K562 (cell line): Measurements from ENCODE around the gene GEMIN8. TPM values are rescaled to one million over a fixed set of nuclear protein-coding genes. Genes with fewer than 3 reads are reported as not detected.

Experiments used
- ATAC-seq: fragments of 200-7000 bp; cut with Tn5 transposase; 3 replicates; pipeline ENCODE4 v1.9.1; 2020; ENCODE audit warnings: moderate library complexity
- BruUV-seq: library from RNA; stranded (reverse); fragments of 400-500 nt; replicated peaks from 2 replicates; lab custom pipeline; 2021; lab: Mats Ljungman, UMichigan
- CTCF ChIA-PET: fragments of 300-600 bp; formaldehyde crosslinking; extraction: SDS; loops from one replicate; lab custom pipeline; 2021; ENCODE audit warnings: low intra/inter-chr PET ratio; lab: Yijun Ruan, JAX
- POLR2A ChIA-PET: fragments of 300-600, 350-650 bp; sonication (Branson Sonifier 250); formaldehyde crosslinking; extraction: SDS; loops from one replicate; lab custom pipeline; 2021; ENCODE audit warnings: antibody characterized with exemption, inconsistent platforms; lab: Yijun Ruan, JAX
- DNase-seq, 4 experiments: peaks; one replicate each; pipeline versions ENCODE4 v3.0.0 to v3.0.0-alpha.2; 2011 to 2018; ENCODE audit warnings: low spot score in 3 of 4, mixed read lengths in 3 of 4; ENCODE audit errors: extremely low read depth in 1 of 4
- FAIRE-seq: peaks from 2 replicates; lab custom pipeline; 2011; peaks lifted over from hg19 to GRCh38; lab: Jason Lieb, UNC
- H2AFZ ChIP-seq: 2 replicates; pipeline ENCODE4 v1.6.0; 2011; ENCODE audit warnings: low read depth, low read length, control low read depth, inconsistent platforms
- H3K27ac ChIP-seq: fragments of 200-600 bp; 3 replicates; pipeline ENCODE4 v1.8.0; 2011; ENCODE audit warnings: low read depth, mild to moderate bottlenecking, control low read depth, inconsistent platforms, low read length, moderate library complexity, mixed read lengths; ENCODE audit errors: extremely low read depth
- H3K27me3 ChIP-seq, 2 experiments: fragments of 300-600 bp in 1 of 2; 2 replicates in 1 of 2; 3 replicates in 1 of 2; pipeline versions ENCODE4 v1.6.0 to v1.8.0; 2011; ENCODE audit warnings: inconsistent platforms in 2 of 2, low read length in 2 of 2, mild to moderate bottlenecking in 1 of 2, mixed read lengths in 1 of 2, moderate library complexity in 1 of 2; ENCODE audit not compliant: control insufficient read depth in 2 of 2, insufficient read depth in 2 of 2
- H3K36me3 ChIP-seq: fragments of 300-600 bp; 3 replicates; pipeline ENCODE4 v1.8.0; 2011; ENCODE audit warnings: mild to moderate bottlenecking, low read length, inconsistent platforms; ENCODE audit not compliant: control insufficient read depth, insufficient read depth
- H3K4me1 ChIP-seq, 2 experiments: fragments of 200-600 bp in 1 of 2; replicated peaks in 1 of 2; 2 replicates in 1 of 2; 3 replicates in 1 of 2; pipeline versions ENCODE4 v1.5.1 to v1.8.0; 2011; ENCODE audit warnings: inconsistent platforms in 2 of 2, low read length in 2 of 2, mild to moderate bottlenecking in 1 of 2, mixed read lengths in 1 of 2, moderate library complexity in 1 of 2; ENCODE audit not compliant: control insufficient read depth in 2 of 2, insufficient read depth in 2 of 2
- H3K4me2 ChIP-seq: 2 replicates; pipeline ENCODE4 v1.6.1; 2011; ENCODE audit warnings: low read length, control low read depth, inconsistent platforms, mixed read lengths; ENCODE audit not compliant: insufficient read depth
- H3K4me3 ChIP-seq: fragments of 200-600 bp; sonication (generic), shearing (Covaris generic); 2 replicates; pipeline ENCODE4 v1.5.1; 2016; ENCODE audit warnings: control low read depth, inconsistent platforms
- H3K79me2 ChIP-seq: fragments of 200-600 bp; 3 replicates; pipeline ENCODE4 v1.8.0; 2011; ENCODE audit warnings: low read length, inconsistent platforms; ENCODE audit not compliant: control insufficient read depth, insufficient read depth
- H3K9ac ChIP-seq, 2 experiments: 2 replicates each; pipeline versions ENCODE4 v1.6.0 to v1.6.1; 2011; ENCODE audit warnings: low read depth in 2 of 2, low read length in 2 of 2, control low read depth in 1 of 2, inconsistent platforms in 1 of 2, mild to moderate bottlenecking in 1 of 2, mixed read lengths in 1 of 2; ENCODE audit not compliant: insufficient read depth in 1 of 2
- H3K9me1 ChIP-seq: one replicate; pipeline ENCODE4 v1.6.0; 2011; ENCODE audit warnings: inconsistent platforms, mild to moderate bottlenecking, low read length, moderate library complexity; ENCODE audit not compliant: control insufficient read depth, insufficient read depth
- H3K9me3 ChIP-seq: replicated peaks from 2 replicates; pipeline ENCODE4 v1.5.1; 2011; ENCODE audit warnings: low read depth, low read length, inconsistent platforms; ENCODE audit not compliant: control insufficient read depth, insufficient read depth
- H4K20me1 ChIP-seq: replicated peaks from 2 replicates; pipeline ENCODE4 v1.6.1; 2011; ENCODE audit warnings: low read length, inconsistent platforms, mixed read lengths; ENCODE audit not compliant: control insufficient read depth, insufficient read depth
- CBFB ChIP-seq: sonication (generic); formaldehyde crosslinking; IDR thresholded peaks from 2 replicates; pipeline ENCODE4 v1.4.0; 2020; ENCODE audit warnings: mild to moderate bottlenecking, missing genetic modification reagents
- ELK1 ChIP-seq: sonication (generic); formaldehyde crosslinking; IDR thresholded peaks from 2 replicates; pipeline ENCODE4 v1.8.1; 2022; ENCODE audit warnings: missing genetic modification reagents
- HDGF ChIP-seq: fragments of 450-650 bp; IDR thresholded peaks from 2 replicates; pipeline ENCODE4 v1.6.1; 2016
- MXI1 ChIP-seq: IDR thresholded peaks from 2 replicates; pipeline ENCODE4 v1.6.1; 2011; ENCODE audit warnings: low read depth, mild to moderate bottlenecking, improper control_type of control experiment, low read length
- NEUROD1 ChIP-seq: fragments of 150-350 bp; IDR thresholded peaks from 2 replicates; pipeline ENCODE4 v1.6.1; 2014; ENCODE audit warnings: borderline replicate concordance, low read length, low read depth; ENCODE audit not compliant: partially characterized antibody
- SMARCE1 ChIP-seq: fragments of 450-650 bp; IDR thresholded peaks from 2 replicates; pipeline ENCODE4 v1.7.1; 2016; ENCODE audit warnings: mild to moderate bottlenecking
- SRSF1 ChIP-seq: fragments of 200-400 bp; formaldehyde crosslinking; IDR thresholded peaks from 2 replicates; pipeline ENCODE4 v1.6.1; 2017; ENCODE audit warnings: mild to moderate bottlenecking, low read depth, low read length, moderate library complexity
- TAF1 ChIP-seq: IDR thresholded peaks from 2 replicates; pipeline ENCODE4 v1.6.1; 2011; ENCODE audit warnings: mild to moderate bottlenecking, low read length, moderate library complexity; ENCODE audit not compliant: insufficient read depth, control insufficient read depth, severe bottlenecking; ENCODE audit errors: extremely low read depth
- TEAD1 ChIP-seq, 2 experiments: fragments of 450-650 bp in 1 of 2; sonication (generic) in 1 of 2; formaldehyde crosslinking; IDR thresholded peaks; 2 replicates each; pipeline versions ENCODE4 v1.4.0 to v1.8.0; 2020 to 2022; ENCODE audit warnings: mild to moderate bottlenecking in 2 of 2, missing genetic modification reagents in 1 of 2
- ZC3H4 ChIP-seq: sonication (generic); formaldehyde crosslinking; IDR thresholded peaks from 2 replicates; pipeline ENCODE4 v1.9.0; 2021; ENCODE audit warnings: missing genetic modification reagents, borderline replicate concordance
- ZNF41 ChIP-seq: fragments of 250-450 bp; sonication (Bioruptor Pico); conservative IDR thresholded peaks from 2 replicates; pipeline ENCODE4 v1.4.0; 2020; ENCODE audit warnings: mild to moderate bottlenecking
- ZNF780A ChIP-seq: fragments of 250-450 bp; sonication (Bioruptor Pico); IDR thresholded peaks from 2 replicates; pipeline ENCODE4 v1.5.0; 2021; ENCODE audit warnings: mild to moderate bottlenecking
- WGBS: fragments of 100-300 bp; shearing (Covaris generic); methylation state at CpG from one replicate; pipeline ENCODE4 v1.1.6; 2016; ENCODE audit warnings: low coverage, mixed read lengths; ENCODE audit not compliant: insufficient coverage; ENCODE audit errors: missing lambda C conversion rate; 5-methylcytosine and 5-hydroxymethylcytosine counted together
- in situ Hi-C: fragments of 300-500 bp; cut with MboI; formaldehyde crosslinking; loops from 4 replicates; pipeline ENCODE4 v1.15.0; 2018; ENCODE audit warnings: inconsistent platforms, mixed read lengths
- intact Hi-C: fragments of 100-400 bp; cut with micrococcal nuclease; formaldehyde crosslinking; loops from 2 replicates; pipeline ENCODE4 v1.14.2; 2022
- polyA plus RNA-seq, 8 experiments: library from polyadenylated mRNA; depleted of rRNA in 4 of 8; stranded (reverse) in 5 of 8; unstranded in 3 of 8; fragments of >200 nt; fragmentation: Nextera tagmentation in 2 of 8; fragmentation: Illumina TruSeq in 1 of 8; extraction: Ambion mirVana in 2 of 8; extraction: Trizol in 1 of 8; gene quantifications; 2 replicates each; pipeline versions ENCODE4 v1.2.1 to v1.2.3, GENCODE V29; 2011 to 2014; ENCODE audit warnings: inconsistent platforms in 1 of 8, missing spikeins in 1 of 8
- total RNA-seq, 7 experiments: library from RNA; depleted of rRNA in 6 of 7; stranded (reverse); fragments of >200 nt in 6 of 7; fragmentation: Illumina TruSeq in 2 of 7; extraction: Trizol in 2 of 7; gene quantifications; 2 replicates each; pipeline versions ENCODE4 v1.2.1 to v1.2.3, GENCODE V29; 2011 to 2021; ENCODE audit warnings: low replicate concordance in 1 of 7

Gene GEMIN8
- total and polyA plus RNA-seq, 9 of the 15 experiments (the other 6 are each of a cell fraction or from before 2014, with no cell fraction given): 10.9 to 29.1 (median 16.9) TPM

- TF ChIP-seq TEAD1 (CRISPR knock-in tag; IDR thresholded peaks at IDR 0.05) (no peak), SMARCE1 (peak; percentile 54; the same call in 1 of the 2 replicates), ELK1 (no peak), SRSF1 (no peak), ZC3H4 (CRISPR knock-in tag) (no peak), HDGF (no peak)
These were observed 660 bp downstream of the GEMIN8 start (continued) for GRCh38 chrX:14029039-14029424.

GRCh38 chrX:14028473-14028872 lies 1.2 kb downstream of the GEMIN8 start:
- peaks cover 4% of the 10 kb centered on the region; the same call in 1 of the 3 replicates for H3K36me3 ChIP-seq
- H3K4me1 ChIP-seq: peaks cover 4 to 14% of the 10 kb centered on the region in 2 experiments; a peak in 4 of 5 replicates
- intact Hi-C loops (loop anchor here (10.0 kb wide), 1 partner anchor 104 kb away; no protein-coding TSS in a partner anchor), in situ Hi-C loops (loop anchor here (5.0 kb wide), 1 partner anchor 376 kb away; the partner anchor contains the start of gene TCEANC)
- ChIA-PET POLR2A (interaction anchor here (0.7 to 1.6 kb wide), 3 partner anchors 12 to 1051 kb away, joined by 3 read pairs; no protein-coding TSS in a partner anchor), CTCF (no interaction called here)
- no peaks in the 10 kb centered on the region for H3K9me3 ChIP-seq
- peak overlapping the region in 1 of 2 experiments; percentile 61; a peak in 2 of 4 replicates for H3K9ac ChIP-seq
- ATAC-seq: no peak
- H3K79me2 ChIP-seq: peaks cover 32% of the 10 kb centered on the region
- H3K9me1 ChIP-seq: no peaks in the 10 kb centered on the region
- H2AFZ ChIP-seq: no peak overlapping the region
- BruUV-seq: no TSS peak
- H4K20me1 ChIP-seq: no peaks in the 10 kb centered on the region
- no peak for FAIRE-seq
- H3K4me2 ChIP-seq: peak overlapping the region; percentile 83
- H3K27me3 ChIP-seq: no peaks in the 10 kb centered on the region
- 14% methylated on average over 3 of the region's 3 CpGs for WGBS
- peak overlapping the region; percentile 85; the same call in 2 of the 3 replicates for H3K27ac ChIP-seq
- DNase-seq: no peak
- H3K4me3 ChIP-seq: peak overlapping the region; percentile 52
- TF ChIP-seq NEUROD1 (no peak), MXI1 (no peak), TAF1 (no peak), ZNF780A (CRISPR knock-in tag) (no peak), CBFB (CRISPR knock-in tag) (no peak), ZNF41 (CRISPR knock-in tag) (no peak)
